ENCODE data around the gene CCR9.

Gene CCR9

GRCh38 chr3:45908761-45909160 lies 22.4 kb downstream of the CCR9 start:
- no peak for DNase-seq

DNA sequence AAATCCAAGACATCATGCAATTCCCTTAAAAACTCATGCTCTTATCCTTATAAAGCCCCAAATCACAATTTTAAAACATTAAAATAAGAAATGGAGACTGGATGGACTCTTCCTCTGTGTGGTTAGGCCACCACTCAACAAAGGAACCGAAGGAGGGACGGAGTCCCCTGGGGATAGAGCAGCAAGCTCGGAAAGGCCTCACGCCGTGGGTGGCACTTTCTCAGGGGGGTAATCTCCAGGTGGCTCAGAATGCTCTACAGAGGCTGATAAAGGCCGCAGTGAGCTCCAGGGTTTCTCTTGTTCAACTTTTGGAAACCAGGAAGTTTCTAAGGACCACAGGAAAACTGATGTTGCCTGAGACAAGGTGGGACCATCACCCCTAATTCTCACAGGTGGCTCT lies 23.2 kb downstream of the CCR9 start:
- DNase-seq: no peak

- DNase-seq: no peak
Observed at GRCh38 chr3:45910892-45911291, 24.5 kb downstream of the CCR9 start.

DNA sequence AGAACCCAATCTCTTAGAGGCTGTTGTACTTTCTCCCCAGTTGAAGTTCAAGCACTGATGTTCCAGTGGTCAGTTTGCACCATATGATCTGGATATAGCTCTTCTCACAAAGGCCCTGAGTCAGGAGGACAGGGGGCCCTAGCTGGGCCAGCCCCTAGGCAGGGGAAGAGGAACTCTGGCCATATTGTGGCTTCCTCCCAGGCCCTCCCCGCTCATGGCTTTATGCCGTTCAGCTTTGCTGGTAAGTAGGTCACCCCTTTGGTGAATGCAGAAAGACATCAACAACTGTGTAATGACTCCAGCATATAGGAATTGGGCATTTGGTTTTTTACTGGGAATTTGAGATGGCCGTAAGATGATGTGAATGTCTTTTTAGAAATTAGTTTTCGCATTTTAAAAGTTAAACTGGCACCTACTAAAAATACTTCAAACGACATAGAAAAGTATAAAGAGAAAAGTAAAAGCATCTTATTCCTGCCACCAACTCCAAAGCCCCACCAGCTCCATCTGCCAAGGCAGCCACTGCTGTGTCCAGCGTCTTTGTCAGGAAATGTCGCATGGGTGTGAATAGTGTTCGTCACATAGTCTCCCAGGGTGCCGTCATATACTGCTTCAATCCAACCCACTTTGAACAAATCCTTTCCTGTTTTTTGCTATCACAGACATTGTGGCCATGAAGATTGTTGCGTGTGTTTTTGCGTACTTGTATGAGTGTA lies 25.3 kb downstream of the CCR9 start:
- DNase-seq: peak in 1 of 4 experiments; percentile 5

- DNase-seq: no peak
Observed at GRCh38 chr3:45912435-45912834, 26.1 kb downstream of the CCR9 start.

DNA sequence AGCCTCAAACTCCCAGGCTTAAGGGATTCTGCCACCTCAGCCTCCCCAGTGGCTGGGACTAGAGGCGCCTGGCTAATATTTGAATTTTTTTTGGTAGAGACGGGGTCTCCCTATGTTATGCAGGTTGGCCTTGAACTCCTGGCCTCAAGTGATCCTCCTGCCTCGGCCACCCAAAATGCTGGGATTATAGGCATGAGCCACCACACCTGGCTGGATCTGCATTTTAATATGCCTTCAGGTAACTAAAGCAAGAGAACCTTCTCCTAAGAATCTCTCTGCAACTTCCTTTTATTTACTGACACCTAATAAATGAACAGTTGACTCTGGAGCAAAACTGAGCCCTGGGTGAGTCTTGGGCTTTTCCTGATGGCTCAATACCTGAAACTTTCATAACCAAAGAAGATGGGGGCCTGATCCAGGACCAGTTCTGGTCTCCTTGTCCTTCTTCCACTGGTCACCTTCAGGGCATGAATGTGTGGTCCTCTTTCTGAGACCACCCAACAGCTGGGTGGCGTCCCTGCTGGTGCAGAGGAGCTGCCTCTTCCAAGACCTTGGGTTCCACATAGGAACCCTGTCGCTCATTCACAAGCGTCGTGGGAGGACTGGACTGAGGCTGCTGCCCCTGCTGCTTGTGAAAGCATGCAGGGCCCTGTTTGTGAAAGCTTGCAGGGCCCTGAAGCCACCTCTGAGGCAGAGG lies 28.2 kb downstream of the CCR9 start:
- DNase-seq: no peak

GRCh38 chr3:45915059-45915439 lies 28.7 kb downstream of the CCR9 start:
- no peak for DNase-seq

DNA sequence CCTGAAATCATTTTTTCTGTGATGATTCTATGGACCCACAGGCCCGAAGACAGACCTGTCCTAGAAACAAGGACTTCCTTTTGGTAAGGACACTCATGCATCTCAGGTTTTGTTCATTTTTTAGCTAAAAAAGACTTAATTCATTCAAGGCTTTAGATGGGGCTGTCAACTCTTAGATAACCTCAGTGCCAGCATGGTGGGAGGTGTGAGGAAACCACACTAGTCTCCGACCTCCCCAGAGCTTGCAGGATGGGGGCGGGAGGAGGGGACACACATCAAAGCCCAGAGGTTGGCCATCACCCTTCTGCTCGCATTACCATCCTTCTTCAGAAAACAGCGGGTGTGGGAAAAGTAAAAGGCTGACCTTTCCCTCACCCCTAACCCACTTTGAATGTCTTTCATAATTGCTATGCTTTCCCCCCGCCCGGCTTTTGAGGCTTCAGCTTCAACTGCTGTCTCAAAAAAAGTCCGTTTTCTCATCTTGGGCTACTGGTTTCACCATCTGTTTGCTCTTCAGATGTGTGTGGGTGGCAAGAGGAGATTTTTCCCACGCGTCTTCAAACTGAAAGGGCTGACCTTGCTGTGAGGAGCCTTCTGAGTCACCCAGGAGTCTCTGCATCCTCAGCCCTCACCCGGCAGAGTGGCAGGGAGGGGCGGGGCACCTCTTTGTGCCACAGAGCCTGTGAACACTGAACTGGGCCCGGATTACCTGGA lies 29.3 kb downstream of the CCR9 start:
- DNase-seq: peak; percentile 17 to 63 (median 50)

GRCh38 chr3:45917146-45917898 lies 31.0 kb downstream of the CCR9 start:
- no peak for DNase-seq

GRCh38 chr3:45921158-45922038 lies 35.1 kb downstream of the CCR9 start:
- no peak for DNase-seq

DNA sequence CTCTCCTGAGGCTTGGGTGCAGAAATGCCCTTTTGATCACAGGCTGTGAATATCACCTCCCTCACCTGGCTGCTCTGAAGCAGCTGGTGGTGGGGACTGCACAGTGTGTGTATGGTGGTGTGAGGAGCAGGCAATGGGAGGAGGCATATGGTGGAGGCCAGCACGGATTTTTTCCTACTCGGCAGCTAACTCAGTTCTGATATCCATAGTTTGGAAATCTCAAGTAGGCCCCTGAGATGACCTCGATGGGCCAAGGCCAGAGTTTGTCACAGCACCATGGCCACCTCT lies 35.6 kb downstream of the CCR9 start:
- DNase-seq: no peak

DNA sequence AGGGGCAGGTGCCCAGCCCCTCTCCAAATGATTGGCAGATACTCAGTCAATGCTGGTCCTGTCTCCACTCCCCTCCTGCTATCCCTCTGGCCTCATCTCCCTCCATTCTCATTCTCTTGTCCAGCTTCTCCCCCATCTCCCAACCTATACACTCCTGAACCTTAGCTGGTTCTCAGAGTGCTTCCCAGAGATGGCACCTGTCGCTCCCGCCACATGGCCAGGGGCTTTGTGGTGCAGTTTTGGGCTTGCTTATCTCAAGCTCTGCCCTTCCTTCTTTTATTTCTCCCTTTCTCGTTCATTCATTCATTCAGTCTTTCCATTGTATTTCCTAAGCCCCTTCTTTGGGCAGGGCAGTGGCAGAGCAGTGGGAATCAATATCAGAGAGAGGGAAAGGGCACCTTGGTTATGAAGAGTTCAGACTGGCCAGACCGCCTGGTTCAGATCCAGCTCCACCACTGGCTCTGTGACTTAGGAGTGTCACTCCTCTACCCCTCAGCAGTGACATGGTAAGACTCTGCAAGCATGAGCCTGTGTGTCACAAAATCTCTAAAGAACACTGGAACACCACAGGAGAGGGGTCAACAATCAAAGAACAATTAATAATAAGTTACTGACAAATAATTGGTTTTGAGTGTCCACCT lies 36.7 kb downstream of the CCR9 start:
- no peak for DNase-seq

- no peak for DNase-seq
Observed at GRCh38 chr3:45923755-45924154, 37.4 kb downstream of the CCR9 start.

DNA sequence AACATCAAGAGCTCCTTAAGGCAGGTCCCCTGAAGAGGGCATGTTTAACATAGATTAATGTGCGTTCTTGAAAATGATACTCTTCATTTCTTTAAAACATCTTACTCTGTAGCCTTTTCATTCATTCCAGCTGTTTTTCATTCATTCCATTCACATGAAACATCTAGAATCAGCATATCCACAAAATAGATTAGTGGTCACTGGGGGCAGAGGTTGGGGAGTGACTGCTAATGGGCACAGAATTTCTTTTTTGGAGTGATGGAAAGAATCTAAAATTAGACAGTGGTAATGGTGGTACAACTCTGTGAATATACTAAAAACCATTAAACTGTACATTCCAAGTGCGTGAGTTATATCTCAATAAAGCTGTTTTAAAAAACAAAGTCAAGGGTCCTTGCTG lies 41.5 kb downstream of the CCR9 start:
- no peak for DNase-seq

GRCh38 chr3:45929042-45929679 lies 42.8 kb downstream of the CCR9 start:
- peak; percentile 61 to 77 (median 69) for DNase-seq

- no peak for DNase-seq
Observed at GRCh38 chr3:45931496-45931895, 45.2 kb downstream of the CCR9 start.

GRCh38 chr3:45932112-45932511 lies 45.8 kb downstream of the CCR9 start:
- peak; percentile 71 to 88 (median 86) for DNase-seq

DNA sequence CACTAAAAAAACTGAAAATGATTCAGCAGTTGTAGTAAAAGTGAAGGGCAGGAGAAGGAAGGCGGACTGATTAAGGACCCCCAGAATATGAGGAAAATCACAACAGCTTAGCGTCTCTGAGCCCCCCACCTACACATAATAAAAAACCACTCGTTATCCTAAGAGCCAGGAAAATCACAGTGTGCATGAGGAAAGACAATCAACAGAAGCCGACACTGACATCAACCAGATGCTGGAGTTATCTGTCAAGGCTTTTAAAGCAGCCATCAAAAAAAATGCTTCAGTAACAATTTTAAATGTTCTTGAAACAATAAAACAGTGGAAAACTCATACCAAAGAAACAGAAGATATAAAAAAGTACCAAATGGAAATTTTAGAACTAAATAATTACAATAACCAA lies 47.2 kb downstream of the CCR9 start:
- no peak for DNase-seq

DNA sequence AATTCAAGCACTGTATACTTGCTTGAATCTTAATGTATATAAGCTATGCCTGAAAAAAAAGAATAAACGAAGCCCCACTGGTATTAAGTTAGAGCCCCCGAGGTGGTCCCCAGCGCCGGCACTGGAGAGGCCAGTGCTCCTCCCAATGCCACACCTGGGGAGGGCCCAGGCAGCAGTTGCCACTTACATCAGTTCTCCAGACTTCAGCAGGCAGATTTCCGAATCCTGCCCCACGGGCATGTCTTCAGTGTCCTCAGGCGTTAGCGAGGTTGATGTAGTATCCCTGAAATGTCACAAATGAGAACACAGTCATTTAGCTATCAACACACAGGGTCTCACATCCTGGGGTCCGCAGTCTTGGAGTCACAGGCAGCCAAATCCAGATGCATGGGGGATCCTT lies 49.9 kb downstream of the CCR9 start:
- DNase-seq: no peak

DNA sequence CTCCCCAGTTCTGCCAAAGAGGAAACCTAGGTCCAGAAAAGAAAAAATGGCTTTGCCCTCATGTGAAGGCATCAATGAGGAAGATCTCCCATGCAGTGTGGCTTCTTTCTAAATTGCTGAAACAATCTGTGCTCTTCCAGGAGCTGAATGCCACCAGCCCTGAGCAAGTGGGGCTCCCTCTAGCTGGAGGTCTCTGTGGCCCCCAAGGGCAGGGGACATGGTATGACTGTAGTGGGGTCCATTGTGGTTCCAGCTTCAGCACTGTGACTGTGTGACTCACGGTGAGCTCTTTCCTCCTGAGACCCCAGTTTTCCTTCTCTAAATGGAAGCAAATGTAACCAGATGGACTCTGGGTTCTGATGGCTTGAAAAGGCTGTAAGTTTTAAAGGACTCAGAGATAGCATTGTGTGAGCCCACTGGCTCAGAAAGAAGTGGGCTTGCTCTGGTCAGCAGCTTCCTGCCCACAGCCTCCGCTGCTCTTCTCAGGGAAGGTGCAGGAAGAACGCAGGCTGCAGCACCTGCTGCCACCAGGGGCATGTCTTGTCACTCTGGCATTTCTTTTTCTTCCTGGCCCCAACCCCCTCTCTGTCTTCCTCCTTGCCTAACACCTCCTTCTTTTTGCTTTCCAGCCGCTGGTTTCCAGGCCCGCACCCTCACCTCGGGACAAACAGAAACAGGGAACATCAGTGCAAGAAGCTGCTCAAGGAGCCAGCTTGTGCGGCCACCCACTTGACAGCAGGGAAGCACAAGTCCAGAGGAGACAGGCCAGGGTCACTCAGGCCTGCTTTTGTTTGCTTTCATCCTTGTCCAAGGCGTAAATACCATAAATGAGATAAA lies 51.1 kb downstream of the CCR9 start:
- DNase-seq: no peak

Data from suppressor macrophage (primary cell).